Esophagus (tissue), 2 donors: ENCODE results near the gene KMT2E. TPM values are rescaled to one million over a fixed set of nuclear protein-coding genes. Genes with fewer than 3 reads are reported as not detected.
A peak's percentile ranks its signal among the peaks of the same experiment; 100 is the strongest.
"Not testable (repeated sequence)": the region's sequence is repeated elsewhere in the genome, so short reads cannot be mapped to it uniquely, and the experiment has no call there.

Experiments used
- H3K27ac ChIP-seq, 2 donors: one replicate each; pipeline ENCODE4 v1.5.1; 2013; ENCODE audit warnings: low read depth in 2 of 2, mild to moderate bottlenecking in 2 of 2, inconsistent platforms in 1 of 2, low read length in 1 of 2, moderate library complexity in 1 of 2
- H3K27me3 ChIP-seq, 2 donors: one replicate each; pipeline ENCODE4 v1.6.1; 2013; ENCODE audit warnings: low read length in 2 of 2, control low read depth in 1 of 2, mild to moderate bottlenecking in 1 of 2; ENCODE audit not compliant: insufficient read depth in 2 of 2, control insufficient read depth in 1 of 2
- H3K36me3 ChIP-seq, 2 donors: one replicate each; pipeline ENCODE4 v1.6.1; 2013; ENCODE audit warnings: low read length in 1 of 2; ENCODE audit not compliant: control insufficient read depth in 2 of 2, insufficient read depth in 2 of 2
- H3K4me1 ChIP-seq, 2 donors: one replicate each; pipeline ENCODE4 v1.6.1; 2013; ENCODE audit warnings: low read length in 1 of 2; ENCODE audit not compliant: control insufficient read depth in 2 of 2, insufficient read depth in 2 of 2
- H3K4me3 ChIP-seq, 2 donors: one replicate each; pipeline ENCODE4 v1.5.1; 2013; ENCODE audit warnings: low read length in 2 of 2, mild to moderate bottlenecking in 2 of 2, low read depth in 1 of 2, moderate library complexity in 1 of 2
- H3K9me3 ChIP-seq, 2 donors: one replicate each; pipeline ENCODE4 v1.6.1; 2013; ENCODE audit warnings: mild to moderate bottlenecking in 2 of 2, low read depth in 1 of 2, low read length in 1 of 2, moderate library complexity in 1 of 2; ENCODE audit not compliant: control insufficient read depth in 2 of 2, insufficient read depth in 1 of 2
- WGBS, 2 donors: extraction: QIAGEN DNeasy Blood & Tissue Kit; methylation state at CpG; one replicate each; pipeline ENCODE4 v1.1.7; 2013; 5-methylcytosine and 5-hydroxymethylcytosine counted together
- polyA plus RNA-seq, 2 donors: library from polyadenylated mRNA; stranded (reverse); fragments of 200-250 nt; gene quantifications; one replicate each; pipeline ENCODE4 v1.2.3, GENCODE V29; 2013
- donor health status: healthy with polysubstance abuse.
- donor health status: Bipolar disorder and iron deficiency.

Gene KMT2E
- polyA plus RNA-seq, 2 donors = 10.8 to 15.0 TPM

DNA sequence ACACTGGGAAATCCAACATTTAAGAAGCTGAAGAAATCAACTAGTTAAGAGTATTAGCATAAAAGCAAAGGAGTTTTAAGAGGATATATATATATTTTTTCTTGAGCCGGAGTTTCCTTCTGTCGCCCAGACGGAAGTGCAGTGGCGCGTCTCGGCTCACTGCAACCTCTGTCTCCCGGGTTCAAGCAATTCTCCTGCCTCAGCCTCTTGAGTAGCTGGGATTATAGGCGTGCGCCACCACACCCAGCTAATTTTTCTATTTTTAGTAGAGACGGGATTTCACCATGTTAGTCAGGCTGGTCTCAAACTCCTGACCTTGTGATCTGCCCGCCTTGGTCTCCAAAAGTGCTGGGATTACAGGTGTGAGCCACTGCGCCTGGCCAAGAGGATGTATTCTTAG, 8.5 kb upstream of the KMT2E start:
- not testable (repeated sequence) for H3K4me1 ChIP-seq, H3K36me3 ChIP-seq, H3K4me3 ChIP-seq, H3K27ac ChIP-seq, H3K9me3 ChIP-seq, H3K27me3 ChIP-seq
- 87 to 89% methylated on average over 12 of the region's 12 CpGs for WGBS, 2 donors

- Histone ChIP-seq H3K9me3 (no peaks in the 10 kb centered on the region), H3K27ac (no peak overlapping the region), H3K27me3 (no peaks in the 10 kb centered on the region), H3K4me1 (no peaks in the 10 kb centered on the region), H3K4me3 (no peak overlapping the region), H3K36me3 (no peaks in the 10 kb centered on the region)
- 32 to 41% methylated on average over 5 of the region's 5 CpGs for WGBS, 2 donors
Observed at GRCh38 chr7:105006367-105007136, 7.5 kb upstream of the KMT2E start.

DNA sequence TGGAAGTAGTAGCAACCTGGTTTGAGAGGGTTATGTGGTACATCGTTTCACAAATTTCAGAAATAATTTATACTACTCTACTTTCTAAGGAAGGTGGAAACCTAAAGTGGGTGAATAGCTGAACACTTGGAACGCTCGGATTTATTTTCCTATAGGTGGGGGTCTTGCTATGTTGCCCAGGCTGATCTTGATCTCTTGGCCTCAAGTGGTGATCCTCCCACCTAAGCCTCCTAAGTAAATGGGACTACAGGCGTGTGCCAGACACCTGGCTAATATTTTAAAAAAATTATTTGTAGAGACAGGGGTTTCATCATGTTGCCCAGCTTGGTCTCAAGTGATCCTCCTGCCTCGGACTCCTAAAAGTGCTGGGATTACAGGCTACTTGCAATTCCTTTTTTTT, 6.7 kb upstream of the KMT2E start:
- no peaks in the 10 kb centered on the region for H3K4me1 ChIP-seq
- H3K27me3 ChIP-seq = no peaks in the 10 kb centered on the region
- 75 to 85% methylated on average over 5 of the region's 5 CpGs for WGBS, 2 donors
- no peak overlapping the region for H3K27ac ChIP-seq
- no peaks in the 10 kb centered on the region for H3K9me3 ChIP-seq
- H3K4me3 ChIP-seq = no peak overlapping the region
- no peaks in the 10 kb centered on the region for H3K36me3 ChIP-seq

DNA sequence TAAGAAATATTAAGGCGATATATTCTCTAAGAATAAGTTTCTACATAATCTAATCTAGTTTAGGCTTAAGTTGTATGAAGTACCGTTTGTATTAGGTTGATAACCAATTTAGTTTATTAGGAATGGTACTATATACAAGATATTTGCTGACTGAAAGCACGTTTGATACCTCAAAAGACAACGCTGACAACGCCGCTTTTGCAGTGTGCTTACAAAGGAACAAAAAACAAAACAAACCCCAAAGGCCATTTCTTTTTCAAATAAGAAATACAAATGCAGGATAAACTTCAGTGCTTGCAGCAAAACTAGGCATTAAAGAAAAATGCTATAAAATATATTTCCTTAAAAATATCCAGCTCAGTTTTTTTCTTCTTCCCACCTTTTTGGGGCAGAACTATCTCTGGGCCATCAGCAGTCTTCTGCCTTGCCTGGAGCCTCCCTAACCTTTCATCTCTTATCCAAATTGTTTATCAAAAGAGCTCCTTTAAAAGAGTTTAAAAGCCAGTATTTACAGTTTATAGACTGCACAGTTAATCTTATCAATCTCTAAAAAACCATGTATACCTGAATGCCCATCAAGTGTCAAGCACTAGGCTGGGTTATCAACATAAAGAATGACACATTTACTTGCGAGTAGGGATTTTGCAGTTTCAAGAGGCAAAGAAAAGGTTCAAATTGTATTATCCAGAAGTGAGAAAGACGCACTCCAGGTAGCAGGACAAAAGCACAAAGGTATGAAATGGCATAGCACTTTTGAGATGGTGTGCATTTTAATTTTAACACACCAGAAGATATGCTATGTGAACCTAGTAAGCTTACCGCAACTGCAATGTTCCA, 4.1 kb upstream of the KMT2E start:
- Histone ChIP-seq H3K9me3 (no peaks in the 10 kb centered on the region), H3K4me1 (no peaks in the 10 kb centered on the region), H3K4me3 (peak overlapping the region in 1 of 2 donors; percentile 98), H3K27ac (peak overlapping the region in 1 of 2 donors; percentile 53), H3K27me3 (no peaks in the 10 kb centered on the region), H3K36me3 (no peaks in the 10 kb centered on the region)
- WGBS, 2 donors = 8 to 12% methylated on average over 9 of the region's 9 CpGs

DNA sequence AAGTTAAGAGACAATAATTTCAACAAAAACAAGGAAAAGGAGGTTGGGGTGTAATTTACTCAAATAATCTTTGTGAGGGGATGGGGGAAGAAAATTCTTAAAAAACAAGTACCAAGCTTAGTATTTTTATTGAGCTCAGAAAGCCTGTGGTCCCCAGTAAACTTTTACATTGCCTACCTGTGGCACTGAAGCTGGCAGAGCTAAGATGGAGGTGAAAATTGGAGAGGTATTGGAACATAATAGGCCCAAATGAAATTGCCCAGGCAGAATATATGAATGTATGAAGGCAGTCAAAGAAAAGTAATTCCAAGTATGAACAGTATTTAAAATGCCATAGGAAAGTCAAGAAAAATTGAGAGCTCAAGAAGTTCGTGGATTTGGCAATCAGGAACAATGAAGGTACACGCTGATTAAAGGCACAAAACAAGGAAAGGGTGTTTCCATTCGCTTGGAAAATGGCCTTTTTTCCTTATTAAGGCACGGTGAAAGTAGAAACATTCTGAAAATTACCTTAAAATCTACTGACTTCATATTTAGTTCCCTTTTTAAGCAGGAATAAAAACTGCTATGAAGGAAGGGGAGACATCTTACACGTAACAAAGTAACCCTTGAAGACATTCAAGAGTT, 3.4 kb upstream of the KMT2E start:
- Histone ChIP-seq H3K27me3 (no peaks in the 10 kb centered on the region), H3K9me3 (no peaks in the 10 kb centered on the region), H3K36me3 (no peaks in the 10 kb centered on the region), H3K27ac (peak overlapping the region; percentile 47 to 53), H3K4me1 (no peaks in the 10 kb centered on the region), H3K4me3 (peak overlapping the region in 1 of 2 donors; percentile 98)
- WGBS, 2 donors = 1 to 4% methylated on average over 5 of the region's 5 CpGs

GRCh38 chr7:105011141-105011830, 2.7 kb upstream of the KMT2E start:
- H3K27ac ChIP-seq = peak overlapping the region; percentile 99 to 100
- no peaks in the 10 kb centered on the region for H3K36me3 ChIP-seq
- H3K4me3 ChIP-seq = peak overlapping the region; percentile 96 to 98
- 0 to 1% methylated on average over 7 of the region's 7 CpGs for WGBS, 2 donors
- H3K27me3 ChIP-seq = no peaks in the 10 kb centered on the region
- H3K9me3 ChIP-seq = no peaks in the 10 kb centered on the region
- H3K4me1 ChIP-seq = no peaks in the 10 kb centered on the region

DNA sequence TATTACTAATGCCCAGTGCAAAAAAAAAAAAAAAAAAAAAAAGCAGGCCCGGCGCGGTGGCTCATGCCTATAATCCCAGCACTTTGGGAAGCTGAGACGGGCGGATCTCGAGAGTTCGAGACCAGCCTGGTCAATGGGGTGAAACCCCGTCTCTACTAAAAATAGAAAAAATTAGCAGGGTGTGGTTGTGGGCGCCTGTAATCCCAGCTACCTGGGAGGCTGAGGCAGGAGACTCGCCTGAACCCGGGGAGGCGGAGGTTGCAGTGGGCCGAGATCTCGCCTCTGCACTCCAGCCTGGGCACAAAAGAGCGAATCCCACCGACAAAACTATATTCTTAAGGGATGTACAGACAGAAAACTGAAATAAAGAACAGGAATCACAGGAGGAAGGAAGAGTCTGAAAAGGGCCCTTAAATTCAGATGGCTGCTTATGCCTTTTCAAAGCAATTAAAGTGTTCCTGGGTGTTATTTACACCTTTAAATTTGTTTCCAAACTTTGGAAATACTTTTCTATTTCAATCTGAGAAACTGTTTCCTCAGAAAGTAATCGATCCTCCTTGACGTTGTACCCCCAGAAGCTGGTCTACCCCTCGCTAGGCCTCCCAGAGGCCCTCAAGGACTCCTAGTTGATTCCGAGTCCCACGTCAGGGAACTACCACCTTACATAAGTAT, 2.0 kb upstream of the KMT2E start:
- peak overlapping the region; percentile 99 to 100 for H3K27ac ChIP-seq
- peak overlapping the region; percentile 96 to 98 for H3K4me3 ChIP-seq
- H3K36me3 ChIP-seq = no peaks in the 10 kb centered on the region
- WGBS, 2 donors = 0 to 1% methylated on average over 21 of the region's 21 CpGs
- H3K27me3 ChIP-seq = no peaks in the 10 kb centered on the region
- no peaks in the 10 kb centered on the region for H3K4me1 ChIP-seq
- H3K9me3 ChIP-seq = no peaks in the 10 kb centered on the region

DNA sequence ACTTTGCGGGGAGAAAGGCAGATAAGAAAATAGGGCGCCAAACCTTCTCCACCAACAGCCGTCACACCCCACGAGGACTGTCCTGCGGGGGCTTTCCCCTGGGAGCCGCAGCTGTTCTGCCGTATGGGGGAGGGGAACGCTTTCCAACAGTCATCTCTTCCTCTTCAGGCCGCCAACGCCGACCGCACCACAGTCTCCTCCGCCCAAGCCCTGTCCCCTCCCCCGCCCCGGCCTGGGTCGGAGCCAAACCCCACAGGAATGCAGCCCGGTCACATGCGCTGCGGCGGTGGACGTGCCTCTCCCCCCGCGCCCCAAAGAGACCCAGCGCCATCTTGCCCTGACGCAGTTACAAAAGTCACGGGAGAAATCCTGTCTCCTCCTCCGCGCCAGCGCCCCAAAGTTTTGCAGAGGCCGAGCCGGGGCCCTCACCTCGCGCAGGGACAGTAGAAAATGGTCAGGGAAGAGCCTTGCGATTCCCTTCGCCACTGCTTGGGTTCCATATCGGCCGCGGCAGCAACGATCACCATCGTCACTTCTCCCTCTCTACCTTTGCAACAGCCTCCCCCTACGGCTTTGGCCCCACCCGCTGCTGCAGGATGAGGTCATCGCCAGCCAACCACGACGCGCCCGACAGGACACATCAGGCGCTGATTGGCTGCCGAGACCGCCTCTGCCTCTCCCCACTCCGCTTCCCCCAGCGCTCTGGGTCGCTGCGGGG, 1.3 kb upstream of the KMT2E start:
- WGBS, 2 donors = 0% methylated on average over 54 of the region's 54 CpGs
- Histone ChIP-seq H3K27me3 (no peaks in the 10 kb centered on the region), H3K4me3 (peak overlapping the region; percentile 96 to 98), H3K36me3 (no peaks in the 10 kb centered on the region), H3K27ac (peak overlapping the region; percentile 99 to 100), H3K4me1 (no peaks in the 10 kb centered on the region), H3K9me3 (no peaks in the 10 kb centered on the region)
